ENCODE results near the gene CDC20B.

Gene CDC20B, protein sequence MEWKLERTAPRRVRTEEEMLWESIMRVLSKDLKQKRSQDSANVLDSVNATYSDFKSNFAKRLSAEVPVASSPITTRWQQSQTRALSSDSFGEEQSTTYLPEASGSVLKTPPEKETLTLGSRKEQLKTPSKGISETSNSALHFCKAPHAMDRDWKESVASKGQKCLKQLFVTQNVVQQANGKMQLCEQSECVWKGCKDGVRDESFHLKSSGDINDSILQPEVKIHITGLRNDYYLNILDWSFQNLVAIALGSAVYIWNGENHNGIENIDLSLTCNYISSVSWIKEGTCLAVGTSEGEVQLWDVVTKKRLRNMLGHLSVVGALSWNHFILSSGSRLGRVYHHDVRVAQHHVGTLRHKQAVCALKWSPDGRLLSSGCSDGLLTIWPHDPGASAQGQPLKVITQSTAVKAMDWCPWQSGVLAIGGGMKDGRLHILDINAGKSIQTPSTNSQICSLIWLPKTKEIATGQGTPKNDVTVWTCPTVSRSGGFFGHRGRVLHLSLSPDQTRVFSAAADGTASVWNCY

DNA sequence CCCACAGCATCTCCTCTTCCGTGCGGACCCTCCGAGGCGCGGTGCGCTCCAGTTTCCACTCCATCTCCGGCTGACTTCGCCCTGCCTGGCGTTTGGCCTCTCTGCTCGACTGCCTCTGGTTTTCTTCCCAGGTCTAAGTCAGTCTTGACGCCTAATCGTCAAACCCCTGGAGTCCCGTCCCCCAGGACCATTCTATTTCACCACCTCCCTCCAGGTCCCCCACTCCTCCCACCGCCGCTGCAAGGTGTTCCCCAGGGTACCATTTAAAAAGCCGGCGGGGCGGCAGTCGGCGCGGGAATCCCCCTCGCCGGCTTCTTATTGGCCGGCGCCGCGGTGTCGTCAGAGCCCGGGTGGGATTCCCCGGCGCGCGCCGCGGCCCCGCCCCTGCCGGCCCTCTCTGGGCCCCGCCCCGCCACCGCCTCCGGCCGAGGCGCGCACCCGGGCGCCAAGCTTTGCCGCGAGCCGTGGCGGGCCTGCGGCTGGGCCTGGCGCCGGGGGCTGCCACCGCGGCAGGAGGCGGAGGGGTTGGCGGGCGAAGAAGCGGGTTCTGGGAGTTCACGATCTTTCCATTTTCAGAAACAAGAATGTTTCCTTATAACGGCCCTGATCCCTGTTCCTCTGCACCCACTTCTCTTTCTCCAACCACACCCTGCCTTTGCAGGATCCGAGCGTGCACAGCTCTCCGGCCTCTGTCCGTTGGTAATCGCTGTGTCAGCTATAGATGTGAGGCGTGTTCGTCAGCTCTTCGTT, at the start of gene CDC20B:
TSS of gene CDC20B (minus strand) at position 241 of the 750 bp plus-strand sequence. CDS start at position 64, 177 bp downstream.
- TF ChIP-seq, protein P1, sequence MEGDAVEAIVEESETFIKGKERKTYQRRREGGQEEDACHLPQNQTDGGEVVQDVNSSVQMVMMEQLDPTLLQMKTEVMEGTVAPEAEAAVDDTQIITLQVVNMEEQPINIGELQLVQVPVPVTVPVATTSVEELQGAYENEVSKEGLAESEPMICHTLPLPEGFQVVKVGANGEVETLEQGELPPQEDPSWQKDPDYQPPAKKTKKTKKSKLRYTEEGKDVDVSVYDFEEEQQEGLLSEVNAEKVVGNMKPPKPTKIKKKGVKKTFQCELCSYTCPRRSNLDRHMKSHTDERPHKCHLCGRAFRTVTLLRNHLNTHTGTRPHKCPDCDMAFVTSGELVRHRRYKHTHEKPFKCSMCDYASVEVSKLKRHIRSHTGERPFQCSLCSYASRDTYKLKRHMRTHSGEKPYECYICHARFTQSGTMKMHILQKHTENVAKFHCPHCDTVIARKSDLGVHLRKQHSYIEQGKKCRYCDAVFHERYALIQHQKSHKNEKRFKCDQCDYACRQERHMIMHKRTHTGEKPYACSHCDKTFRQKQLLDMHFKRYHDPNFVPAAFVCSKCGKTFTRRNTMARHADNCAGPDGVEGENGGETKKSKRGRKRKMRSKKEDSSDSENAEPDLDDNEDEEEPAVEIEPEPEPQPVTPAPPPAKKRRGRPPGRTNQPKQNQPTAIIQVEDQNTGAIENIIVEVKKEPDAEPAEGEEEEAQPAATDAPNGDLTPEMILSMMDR (IDR thresholded peaks at IDR 0.05; ENCODE audit: poor library complexity, severe bottlenecking) = no peak
- H3K27ac ChIP-seq (ENCODE audit: poor library complexity, severe bottlenecking) = no peak within 1 kb of the TSS
- ATAC-seq (ENCODE audit: low read depth) (peak; percentile 60), DNase-seq (ENCODE audit: low spot score) (peak; percentile 69)
- H3K4me3 ChIP-seq (ENCODE audit: severe bottlenecking) = peak within 1 kb of the TSS; percentile 42
- H3K27me3 ChIP-seq (ENCODE audit: insufficient read depth, poor library complexity, severe bottlenecking) = no peaks in the 10 kb centered on the region
- H3K36me3 ChIP-seq (ENCODE audit: low read depth) = no peaks in the 10 kb centered on the region
- H3K4me1 ChIP-seq (ENCODE audit: insufficient read depth, poor library complexity, severe bottlenecking) = peaks cover 11% of the 10 kb centered on the region
- H3K9me3 ChIP-seq (ENCODE audit: severe bottlenecking) = no peaks in the 10 kb centered on the region

DNA sequence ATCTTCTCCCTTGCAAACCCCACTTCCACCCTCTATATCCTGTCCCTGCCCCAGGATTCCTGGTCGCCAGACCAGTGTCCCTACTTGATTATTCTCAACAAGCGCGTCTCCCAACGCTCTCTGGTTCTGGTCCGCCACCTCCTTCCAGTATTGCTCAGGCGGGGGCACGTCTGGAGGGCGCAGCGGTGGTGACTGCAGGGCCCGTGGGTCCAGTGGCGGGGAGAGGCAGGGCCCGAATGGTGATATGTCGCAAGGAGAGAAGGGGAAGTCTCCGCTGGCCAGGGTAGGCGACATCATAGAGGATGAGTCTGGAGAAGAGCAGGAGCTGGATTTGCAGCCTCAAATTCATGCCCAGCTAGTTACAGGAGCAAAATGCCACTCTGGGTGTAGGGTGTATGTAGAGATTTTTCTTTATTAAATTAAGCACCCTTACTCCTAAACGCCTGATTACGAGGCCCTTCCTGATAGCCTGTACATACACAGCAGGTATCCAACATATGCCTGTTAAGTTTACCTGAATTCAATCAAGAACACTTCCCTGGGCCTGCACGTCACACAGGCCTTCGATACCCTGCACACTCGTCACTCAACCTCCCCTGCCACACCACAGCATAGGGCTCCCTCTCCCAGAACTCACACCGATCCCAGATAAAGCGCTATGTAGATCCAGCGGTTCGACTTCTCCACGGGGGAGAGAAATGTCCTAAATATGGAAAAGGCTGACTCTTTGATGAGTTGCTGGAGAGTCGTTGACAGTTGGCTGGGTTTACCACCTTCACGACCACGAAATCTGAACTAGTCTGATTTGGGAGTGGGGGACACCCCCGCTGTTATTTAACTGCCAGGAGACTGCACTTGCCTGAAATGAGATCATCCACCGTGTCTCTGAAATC, 49.4 kb upstream of the CDC20B start:
- Histone ChIP-seq H3K9me3 (ENCODE audit: severe bottlenecking) (no peaks in the 10 kb centered on the region), H3K27ac (ENCODE audit: poor library complexity, severe bottlenecking) (no peak overlapping the region), H3K4me1 (ENCODE audit: insufficient read depth, poor library complexity, severe bottlenecking) (peaks cover 15% of the 10 kb centered on the region), H3K36me3 (ENCODE audit: low read depth) (no peaks in the 10 kb centered on the region), H3K4me3 (ENCODE audit: severe bottlenecking) (no peak overlapping the region), H3K27me3 (ENCODE audit: insufficient read depth, poor library complexity, severe bottlenecking) (no peaks in the 10 kb centered on the region)
- TF ChIP-seq, protein P1 (IDR thresholded peaks at IDR 0.05; ENCODE audit: poor library complexity, severe bottlenecking) = no peak
- DNase-seq (ENCODE audit: low spot score) (no peak), ATAC-seq (ENCODE audit: low read depth) (no peak)

DNA sequence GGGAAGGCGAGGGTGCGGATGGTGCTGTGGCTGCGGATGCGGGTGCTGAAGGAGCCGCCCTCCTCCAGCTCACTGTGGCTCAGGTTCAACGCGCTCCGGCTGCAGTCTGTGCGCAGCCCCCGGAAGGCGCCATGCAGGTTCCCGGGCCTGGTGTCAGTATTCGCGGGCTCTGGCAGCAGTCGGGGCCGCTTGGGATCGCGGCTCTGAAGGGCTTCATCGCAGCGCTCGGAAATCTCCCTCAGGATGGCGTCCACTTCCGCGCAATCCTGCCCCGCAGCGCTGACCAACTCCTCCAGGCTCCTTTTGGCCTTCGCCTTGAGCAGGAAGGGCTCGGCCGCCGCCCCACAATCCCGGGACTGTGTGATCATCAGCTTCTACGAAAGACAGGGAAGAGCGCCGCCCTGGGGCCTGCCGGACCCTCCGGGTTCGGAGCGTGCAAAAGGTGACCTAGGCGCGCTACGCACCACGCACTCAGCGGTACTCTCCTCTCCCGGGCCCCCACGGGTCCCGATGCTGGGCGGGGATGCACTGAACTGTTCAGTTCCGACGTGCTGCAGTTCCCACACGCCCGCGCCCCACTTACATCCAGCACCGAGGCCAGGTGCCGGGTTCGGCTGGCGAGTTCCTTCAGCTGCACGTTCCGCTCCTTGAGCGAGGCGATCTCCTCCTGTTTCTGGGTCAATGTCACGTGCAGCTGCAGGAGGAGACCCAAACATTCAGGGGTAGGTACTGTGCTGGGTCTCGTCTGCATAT, 47.6 kb upstream of the CDC20B start:
- Histone ChIP-seq H3K4me3 (ENCODE audit: severe bottlenecking) (no peak overlapping the region), H3K36me3 (ENCODE audit: low read depth) (no peaks in the 10 kb centered on the region), H3K27ac (ENCODE audit: poor library complexity, severe bottlenecking) (no peak overlapping the region), H3K27me3 (ENCODE audit: insufficient read depth, poor library complexity, severe bottlenecking) (no peaks in the 10 kb centered on the region), H3K4me1 (ENCODE audit: insufficient read depth, poor library complexity, severe bottlenecking) (peaks cover 15% of the 10 kb centered on the region), H3K9me3 (ENCODE audit: severe bottlenecking) (no peaks in the 10 kb centered on the region)
- TF ChIP-seq, protein P1 (IDR thresholded peaks at IDR 0.05; ENCODE audit: poor library complexity, severe bottlenecking) = no peak
- DNase-seq (ENCODE audit: low spot score) (no peak), ATAC-seq (ENCODE audit: low read depth) (no peak)

DNA sequence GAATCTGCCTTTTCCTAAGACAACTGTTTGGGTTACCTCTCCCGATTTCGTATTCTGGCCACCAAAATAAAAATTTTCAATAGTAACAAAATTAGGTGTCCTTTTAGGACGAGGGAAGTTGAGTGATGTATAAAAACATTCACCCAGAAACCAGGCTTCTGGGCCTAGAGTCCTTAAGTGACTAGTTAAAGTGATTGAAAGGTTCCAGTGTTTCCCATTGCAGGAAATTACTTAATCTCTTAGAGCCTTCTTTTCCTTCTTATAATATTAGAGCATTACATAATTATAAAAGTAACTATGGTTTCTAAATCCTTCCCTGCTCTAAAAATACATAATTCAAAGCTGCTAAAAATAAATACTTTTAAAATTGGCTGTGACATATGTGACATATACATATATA, 46.8 kb upstream of the CDC20B start:
- H3K27ac ChIP-seq (ENCODE audit: poor library complexity, severe bottlenecking) = no peak overlapping the region
- TF ChIP-seq, protein P1 (IDR thresholded peaks at IDR 0.05; ENCODE audit: poor library complexity, severe bottlenecking) = no peak
- ATAC-seq (ENCODE audit: low read depth) (no peak), DNase-seq (ENCODE audit: low spot score) (no peak)
- no peaks in the 10 kb centered on the region for H3K36me3 ChIP-seq (ENCODE audit: low read depth)
- H3K9me3 ChIP-seq (ENCODE audit: severe bottlenecking) = no peaks in the 10 kb centered on the region
- H3K4me3 ChIP-seq (ENCODE audit: severe bottlenecking) = no peak overlapping the region
- no peaks in the 10 kb centered on the region for H3K27me3 ChIP-seq (ENCODE audit: insufficient read depth, poor library complexity, severe bottlenecking)
- H3K4me1 ChIP-seq (ENCODE audit: insufficient read depth, poor library complexity, severe bottlenecking) = peaks cover 15% of the 10 kb centered on the region
